Mucosa of stomach (tissue), 1 donor: ENCODE results near the gene SH3BP4.

Experiments
- H3K27me3 ChIP-seq: one replicate; pipeline ENCODE4 v1.7.0; 2013; ENCODE audit warnings: mild to moderate bottlenecking, low read length; ENCODE audit not compliant: control insufficient read depth, insufficient read depth
- H3K36me3 ChIP-seq: one replicate; pipeline ENCODE4 v1.7.0; 2013; ENCODE audit warnings: low read length; ENCODE audit not compliant: control insufficient read depth, insufficient read depth
- H3K4me1 ChIP-seq: one replicate; pipeline ENCODE4 v1.7.0; 2013; ENCODE audit warnings: mild to moderate bottlenecking, low read length; ENCODE audit not compliant: control insufficient read depth, insufficient read depth
- H3K4me3 ChIP-seq: one replicate; pipeline ENCODE4 v1.7.0; 2013; ENCODE audit warnings: low read length
- H3K9ac ChIP-seq: one replicate; pipeline ENCODE4 v1.7.0; 2013; ENCODE audit warnings: mild to moderate bottlenecking, low read length, moderate library complexity
- H3K9me3 ChIP-seq: one replicate; pipeline ENCODE4 v1.7.0; 2013; ENCODE audit warnings: mild to moderate bottlenecking, low read length, moderate library complexity; ENCODE audit not compliant: control insufficient read depth
- donor health status: Pancreatic carcinoma.

SH3BP4 gene

DNA sequence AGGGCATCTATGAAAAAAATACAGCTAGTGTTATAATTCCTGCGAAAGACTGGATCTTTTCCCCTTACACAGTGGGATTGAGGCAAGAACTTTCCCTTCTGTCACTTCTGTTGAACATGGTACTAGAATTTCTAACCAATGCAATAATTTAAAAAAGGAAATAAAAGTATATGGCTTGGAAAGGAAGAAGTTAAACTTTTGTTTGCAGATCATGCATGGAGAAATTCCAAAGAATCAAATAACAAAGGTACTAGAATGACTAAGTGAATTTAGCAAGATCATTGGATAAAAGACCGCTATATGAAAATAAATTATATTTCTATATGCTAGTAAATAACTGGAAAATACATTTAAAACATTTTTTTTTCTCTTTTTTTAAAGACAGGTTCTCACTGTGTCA is 31.0 kb upstream of the SH3BP4 start:
- Histone ChIP-seq H3K9me3 (no peaks in the 10 kb centered on the region), H3K27me3 (no peaks in the 10 kb centered on the region), H3K4me1 (no peaks in the 10 kb centered on the region), H3K36me3 (no peaks in the 10 kb centered on the region), H3K9ac (no peak overlapping the region), H3K4me3 (no peak overlapping the region)

DNA sequence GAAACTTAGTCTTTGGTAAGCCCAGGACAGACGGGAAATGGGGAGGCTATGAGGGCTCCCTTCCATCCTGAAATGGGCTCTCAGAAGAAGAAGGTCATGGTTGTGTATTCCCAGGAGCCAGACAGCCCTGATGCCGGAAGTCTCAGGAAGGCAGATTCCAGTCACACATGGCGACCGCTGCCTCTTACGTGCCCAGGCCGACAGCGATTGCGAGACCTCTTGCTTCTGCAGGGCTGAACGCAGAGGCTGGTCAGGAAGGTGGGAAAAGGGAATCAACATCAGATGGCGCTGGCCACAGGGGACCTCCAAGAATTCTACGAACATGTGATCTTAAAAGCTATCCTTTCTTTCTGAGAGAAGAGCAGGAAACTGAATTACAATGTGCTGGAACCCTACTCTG is 22.8 kb upstream of the SH3BP4 start:
- Histone ChIP-seq H3K9ac (no peak overlapping the region), H3K9me3 (no peaks in the 10 kb centered on the region), H3K4me1 (no peaks in the 10 kb centered on the region), H3K4me3 (no peak overlapping the region), H3K36me3 (no peaks in the 10 kb centered on the region), H3K27me3 (no peaks in the 10 kb centered on the region)

DNA sequence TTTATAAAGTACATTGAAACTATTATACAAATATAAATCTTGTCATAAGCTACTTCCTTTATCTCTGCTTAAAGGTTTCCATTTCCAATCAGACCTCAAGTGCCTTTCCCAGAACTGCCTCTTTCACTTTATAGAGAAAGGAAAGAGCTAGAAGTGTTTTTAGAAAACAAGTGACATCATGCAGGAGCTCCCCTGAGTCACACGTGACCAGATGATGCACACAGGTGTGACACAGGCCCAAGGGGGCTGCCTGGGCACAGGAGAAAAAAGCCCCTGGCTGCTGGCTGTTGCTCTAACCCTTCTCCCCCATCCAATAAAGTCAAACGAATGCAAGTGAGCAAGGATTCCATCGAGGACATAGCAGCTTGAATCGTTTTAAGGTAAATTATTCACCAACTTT is 21.4 kb upstream of the SH3BP4 start:
- H3K36me3 ChIP-seq = no peaks in the 10 kb centered on the region
- H3K9ac ChIP-seq = no peak overlapping the region
- H3K4me3 ChIP-seq = no peak overlapping the region
- no peaks in the 10 kb centered on the region for H3K27me3 ChIP-seq
- no peaks in the 10 kb centered on the region for H3K9me3 ChIP-seq
- H3K4me1 ChIP-seq = no peaks in the 10 kb centered on the region

DNA sequence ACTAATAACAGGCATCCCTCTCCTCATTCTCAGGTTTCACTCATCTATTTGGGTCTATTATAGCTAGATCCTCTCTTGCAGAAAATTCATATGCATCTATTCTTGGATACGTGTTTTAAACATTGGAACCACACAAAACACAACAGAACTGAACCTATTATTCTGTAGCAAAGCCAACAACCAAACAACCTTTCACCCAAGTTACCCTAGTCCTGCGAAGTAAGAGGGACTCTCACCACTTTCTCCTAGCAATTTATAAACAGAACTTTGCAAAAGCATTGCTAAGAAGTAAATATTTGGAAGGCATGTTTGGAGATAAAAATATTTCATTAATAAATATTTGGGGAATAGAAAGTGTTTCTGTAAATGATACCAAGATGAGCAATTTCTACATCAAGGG is 20.4 kb upstream of the SH3BP4 start:
- no peaks in the 10 kb centered on the region for H3K27me3 ChIP-seq
- H3K9me3 ChIP-seq = no peaks in the 10 kb centered on the region
- no peaks in the 10 kb centered on the region for H3K36me3 ChIP-seq
- H3K4me1 ChIP-seq = no peaks in the 10 kb centered on the region
- no peak overlapping the region for H3K9ac ChIP-seq
- no peak overlapping the region for H3K4me3 ChIP-seq

DNA sequence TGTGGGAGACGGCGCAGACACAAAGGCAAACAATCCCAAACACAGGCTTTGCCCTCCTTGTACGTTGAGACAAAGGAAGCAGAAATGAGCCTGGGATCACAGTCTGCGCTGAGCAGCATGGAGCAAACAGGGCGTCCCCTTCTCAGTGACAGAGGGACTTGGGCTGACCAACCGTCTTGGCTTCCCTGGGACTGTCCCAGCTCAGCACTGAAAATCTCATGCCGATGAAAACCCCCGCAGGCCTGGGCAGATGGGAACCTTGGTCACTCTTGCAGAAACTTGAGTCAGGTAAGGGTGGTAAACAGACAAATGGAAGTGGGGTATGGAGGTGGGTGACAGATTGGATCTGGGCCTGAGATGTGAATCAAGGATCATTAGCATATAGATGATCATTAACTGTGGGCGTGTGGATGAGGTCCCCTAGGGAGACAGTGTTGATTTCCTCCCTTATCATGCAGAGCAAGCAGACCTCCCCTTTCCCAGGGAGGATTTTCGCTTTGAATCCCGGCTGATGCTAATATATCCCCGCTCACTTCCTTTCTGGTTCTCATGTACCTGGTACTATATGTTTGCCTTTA is 19.1 kb upstream of the SH3BP4 start:
- H3K9ac ChIP-seq = no peak overlapping the region
- no peaks in the 10 kb centered on the region for H3K36me3 ChIP-seq
- H3K9me3 ChIP-seq = no peaks in the 10 kb centered on the region
- H3K27me3 ChIP-seq = no peaks in the 10 kb centered on the region
- H3K4me1 ChIP-seq = no peaks in the 10 kb centered on the region
- H3K4me3 ChIP-seq = no peak overlapping the region

DNA sequence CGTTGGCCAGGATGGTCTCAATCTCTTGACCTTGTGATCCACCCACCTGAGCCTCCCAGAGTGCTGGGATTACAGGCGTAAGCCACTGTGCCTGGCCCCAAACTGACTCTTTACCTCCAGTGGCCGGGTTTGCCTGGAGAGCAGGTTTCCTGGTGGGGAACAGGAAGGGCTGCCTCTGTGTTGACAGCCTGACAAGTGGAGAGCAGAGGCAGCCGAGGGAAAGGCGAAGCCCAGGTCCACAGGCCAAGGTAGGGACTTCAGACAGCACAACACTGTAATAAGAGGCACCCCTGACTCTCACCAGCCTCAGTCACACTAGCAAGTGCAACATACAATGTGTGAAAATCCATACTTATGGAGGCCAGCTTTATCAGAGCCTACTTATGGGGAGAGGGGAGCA is 16.5 kb upstream of the SH3BP4 start:
- Histone ChIP-seq H3K36me3 (no peaks in the 10 kb centered on the region), H3K27me3 (no peaks in the 10 kb centered on the region)

DNA sequence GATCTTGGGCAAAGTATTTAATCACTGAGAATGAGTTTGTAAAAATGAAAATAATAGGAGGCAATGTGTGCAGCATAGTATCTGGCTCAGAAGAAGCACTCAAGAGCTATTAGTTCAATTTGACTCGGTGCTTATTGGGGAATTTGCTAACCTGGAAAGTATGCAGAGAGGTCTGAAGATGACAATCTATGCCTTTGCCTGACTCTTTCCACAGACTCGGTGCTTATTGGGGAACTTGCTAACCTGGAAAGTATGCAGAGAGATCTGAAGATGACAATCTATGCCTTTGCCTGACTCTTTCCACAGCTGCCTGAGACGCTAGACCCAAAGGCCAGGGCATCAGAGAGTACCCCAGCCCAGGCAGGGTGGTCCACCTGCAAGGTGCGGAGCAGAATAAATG is 12.2 kb upstream of the SH3BP4 start:
- Histone ChIP-seq H3K9ac (no peak overlapping the region), H3K4me1 (no peaks in the 10 kb centered on the region), H3K27me3 (peaks cover 5% of the 10 kb centered on the region), H3K9me3 (no peaks in the 10 kb centered on the region), H3K4me3 (no peak overlapping the region), H3K36me3 (no peaks in the 10 kb centered on the region)

More for the DNA sequence above, 16.5 kb upstream of the SH3BP4 start:
- H3K4me3 ChIP-seq = no peak overlapping the region
- no peaks in the 10 kb centered on the region for H3K9me3 ChIP-seq
- no peak overlapping the region for H3K9ac ChIP-seq
- H3K4me1 ChIP-seq = no peaks in the 10 kb centered on the region

DNA sequence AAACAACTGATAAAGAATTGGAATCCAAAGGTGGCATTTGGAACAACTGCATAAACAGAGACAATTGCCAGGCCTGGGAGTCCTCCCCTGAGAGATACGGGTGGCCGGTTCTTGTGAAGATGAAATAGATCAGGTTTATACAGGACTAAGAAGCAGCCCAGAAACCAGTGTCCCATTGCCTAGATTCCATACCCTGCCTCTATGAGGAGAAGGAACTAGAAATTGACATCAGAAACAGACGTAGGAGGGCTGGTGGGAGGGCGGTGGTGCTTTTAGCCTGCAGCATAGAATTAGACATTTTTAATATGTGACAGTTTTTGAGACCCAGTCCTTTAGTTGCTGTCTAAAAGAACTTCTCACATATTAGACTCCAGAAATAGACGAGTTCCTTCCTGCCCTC is 11.8 kb upstream of the SH3BP4 start:
- no peak overlapping the region for H3K4me3 ChIP-seq
- H3K9ac ChIP-seq = no peak overlapping the region
- H3K36me3 ChIP-seq = no peaks in the 10 kb centered on the region
- peaks cover 5% of the 10 kb centered on the region for H3K27me3 ChIP-seq
- H3K9me3 ChIP-seq = no peaks in the 10 kb centered on the region
- H3K4me1 ChIP-seq = no peaks in the 10 kb centered on the region

DNA sequence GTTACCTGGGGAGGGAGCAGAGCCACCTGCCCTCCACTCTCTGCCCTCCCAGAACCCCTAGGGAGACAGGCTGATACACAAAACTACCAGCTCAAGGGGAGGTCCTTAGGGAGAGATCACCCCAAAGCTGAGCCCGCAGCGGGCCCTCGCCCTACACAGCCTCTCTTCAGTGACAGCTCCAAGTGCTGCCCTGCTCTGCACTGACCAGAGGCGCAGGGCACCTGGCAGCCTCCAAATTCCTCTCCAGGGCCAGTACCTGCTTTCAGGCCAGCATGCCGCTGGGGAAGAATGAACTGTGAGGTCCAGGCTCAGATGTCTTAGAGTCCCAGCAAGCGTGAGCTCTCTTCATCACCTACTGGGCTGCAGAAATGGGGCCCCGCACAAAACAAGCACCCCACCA is 11.3 kb upstream of the SH3BP4 start:
- H3K27me3 ChIP-seq = peaks cover 5% of the 10 kb centered on the region
- H3K9ac ChIP-seq = no peak overlapping the region
- H3K36me3 ChIP-seq = no peaks in the 10 kb centered on the region
- H3K4me1 ChIP-seq = no peaks in the 10 kb centered on the region
- H3K4me3 ChIP-seq = no peak overlapping the region
- no peaks in the 10 kb centered on the region for H3K9me3 ChIP-seq

DNA sequence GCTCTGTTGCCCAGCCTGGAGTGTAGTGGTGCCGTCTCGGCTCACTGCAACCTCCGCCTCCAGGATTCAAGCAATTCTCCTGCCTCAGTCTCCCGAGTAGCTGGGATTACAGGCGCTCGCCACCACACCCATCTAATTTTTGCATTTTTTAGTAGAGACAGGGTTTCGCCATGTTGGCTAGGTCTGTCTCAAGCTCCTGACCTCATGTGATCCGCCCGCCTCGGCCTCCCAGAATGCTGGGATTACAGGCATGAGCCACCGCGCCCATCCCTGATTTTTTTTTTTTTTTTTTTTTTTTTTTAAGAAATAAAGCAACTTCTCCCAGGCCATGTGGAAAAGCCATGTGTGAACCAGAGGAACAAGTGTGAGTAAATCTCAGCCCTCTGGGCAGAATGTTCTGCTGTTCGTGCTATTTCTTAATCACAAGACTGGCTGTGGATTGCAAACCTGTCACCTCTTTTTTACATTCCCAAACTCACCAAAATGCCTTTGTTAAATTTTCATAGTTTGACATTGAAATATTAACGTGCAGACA is 6.4 kb upstream of the SH3BP4 start:
- Histone ChIP-seq H3K9ac (no peak overlapping the region), H3K4me3 (no peak overlapping the region), H3K9me3 (no peaks in the 10 kb centered on the region), H3K4me1 (no peaks in the 10 kb centered on the region), H3K27me3 (peaks cover 8% of the 10 kb centered on the region), H3K36me3 (no peaks in the 10 kb centered on the region)

DNA sequence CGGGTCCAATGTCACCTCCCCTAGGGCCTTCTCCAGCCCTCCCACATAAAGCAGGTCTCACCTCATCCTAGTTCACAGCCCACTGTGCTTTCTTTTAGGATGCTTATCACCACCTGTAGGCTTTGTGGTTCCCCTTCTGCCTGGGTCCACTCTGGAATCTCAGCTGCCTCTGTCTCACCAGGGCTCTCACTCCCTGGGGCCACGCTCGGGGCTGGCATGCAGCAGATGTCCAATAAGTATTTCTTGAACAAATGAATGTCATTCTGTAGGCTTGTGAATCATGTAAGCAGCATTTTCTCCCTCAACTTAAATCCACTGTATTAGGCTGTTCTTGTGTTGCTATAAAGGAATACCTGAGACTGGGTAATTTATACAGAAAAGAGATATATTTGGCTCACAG is 4.3 kb upstream of the SH3BP4 start:
- Histone ChIP-seq H3K9ac (no peak overlapping the region), H3K27me3 (peaks cover 3% of the 10 kb centered on the region), H3K9me3 (no peaks in the 10 kb centered on the region), H3K36me3 (no peaks in the 10 kb centered on the region), H3K4me3 (no peak overlapping the region), H3K4me1 (no peaks in the 10 kb centered on the region)

DNA sequence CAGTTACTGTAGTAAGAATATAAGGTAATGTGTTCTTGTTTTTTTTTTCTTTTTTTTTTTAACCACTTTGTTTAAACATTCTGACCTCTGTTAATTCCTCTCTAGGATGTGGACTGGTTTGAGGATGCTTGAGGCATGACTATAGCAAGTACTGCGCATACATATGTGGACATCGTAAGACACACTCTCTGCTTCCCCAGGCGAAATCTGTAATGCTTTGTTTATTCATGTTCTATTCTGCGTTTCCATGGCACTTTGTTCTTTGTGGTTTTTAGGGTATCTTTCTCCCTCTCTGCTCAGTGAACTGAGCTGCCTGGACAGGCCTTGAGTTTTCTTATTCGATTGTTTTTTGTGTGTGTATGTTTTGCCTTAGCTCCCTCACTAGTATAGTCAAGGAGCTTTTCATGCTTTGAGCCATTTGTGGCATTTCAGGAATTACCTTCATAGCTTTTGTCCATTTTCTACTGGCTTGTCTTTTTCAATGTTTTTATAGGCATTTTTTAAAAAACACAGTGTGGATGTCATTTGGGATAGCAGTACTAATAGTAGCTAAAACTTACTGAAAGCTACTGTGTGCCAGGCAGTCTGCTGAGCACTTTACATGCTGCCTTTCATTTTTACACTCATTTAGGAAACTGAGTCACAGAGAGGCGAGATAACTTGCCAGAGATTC is 1.9 kb upstream of the SH3BP4 start:
- Histone ChIP-seq H3K9ac (no peak overlapping the region), H3K4me1 (peaks cover 20% of the 10 kb centered on the region), H3K4me3 (no peak overlapping the region), H3K9me3 (no peaks in the 10 kb centered on the region), H3K27me3 (peaks cover 7% of the 10 kb centered on the region), H3K36me3 (no peaks in the 10 kb centered on the region)

DNA sequence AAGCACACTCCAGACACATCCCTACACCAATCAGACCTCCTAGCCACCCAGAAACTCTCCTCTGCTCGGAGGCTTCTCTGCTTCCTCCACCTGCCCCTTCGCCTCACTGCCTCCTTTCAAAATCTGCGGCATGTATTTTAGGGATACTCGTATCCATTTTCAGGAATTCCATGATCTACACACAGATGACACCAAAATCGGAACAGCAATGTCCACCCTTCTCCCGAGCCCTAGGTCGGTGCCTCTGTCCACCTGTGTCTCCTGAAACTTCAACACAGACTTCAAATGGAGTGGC is 1.4 kb upstream of the SH3BP4 start:
- H3K36me3 ChIP-seq = no peaks in the 10 kb centered on the region
- no peak overlapping the region for H3K4me3 ChIP-seq
- H3K4me1 ChIP-seq = peaks cover 25% of the 10 kb centered on the region
- H3K9ac ChIP-seq = no peak overlapping the region
- peaks cover 7% of the 10 kb centered on the region for H3K27me3 ChIP-seq
- H3K9me3 ChIP-seq = no peaks in the 10 kb centered on the region
